Prostate gland (tissue), 2 donors: Measurements from ENCODE around the gene USP34.

ENCODE experiments used
- POLR2A ChIP-seq: fragments of 450-650 bp; IDR thresholded peaks from one replicate; pipeline ENCODE4 v1.6.1; 2016; ENCODE audit warnings: antibody characterized with exemption, mild to moderate bottlenecking
- POLR2AphosphoS5 ChIP-seq: sonication (generic); formaldehyde crosslinking; IDR thresholded peaks from one replicate; pipeline ENCODE4 v1.6.1; 2017; ENCODE audit warnings: antibody characterized with exemption
- TF ChIP-seq, protein P1 (sequence below), 4 experiments: fragments of 200-600 bp in 2 of 4; fragments of 450-650 bp in 2 of 4; sonication (generic) in 2 of 4; IDR thresholded peaks; 1 replicate in 3 of 4; 2 replicates in 1 of 4; pipeline ENCODE4 v1.5.1; 2016 to 2019; ENCODE audit warnings: antibody characterized with exemption in 4 of 4, mild to moderate bottlenecking in 2 of 4, moderate library complexity in 2 of 4

GRCh38 chr2:61179701-61180639, 290.9 kb downstream of the USP34 start:
- TF ChIP-seq, protein P1, sequence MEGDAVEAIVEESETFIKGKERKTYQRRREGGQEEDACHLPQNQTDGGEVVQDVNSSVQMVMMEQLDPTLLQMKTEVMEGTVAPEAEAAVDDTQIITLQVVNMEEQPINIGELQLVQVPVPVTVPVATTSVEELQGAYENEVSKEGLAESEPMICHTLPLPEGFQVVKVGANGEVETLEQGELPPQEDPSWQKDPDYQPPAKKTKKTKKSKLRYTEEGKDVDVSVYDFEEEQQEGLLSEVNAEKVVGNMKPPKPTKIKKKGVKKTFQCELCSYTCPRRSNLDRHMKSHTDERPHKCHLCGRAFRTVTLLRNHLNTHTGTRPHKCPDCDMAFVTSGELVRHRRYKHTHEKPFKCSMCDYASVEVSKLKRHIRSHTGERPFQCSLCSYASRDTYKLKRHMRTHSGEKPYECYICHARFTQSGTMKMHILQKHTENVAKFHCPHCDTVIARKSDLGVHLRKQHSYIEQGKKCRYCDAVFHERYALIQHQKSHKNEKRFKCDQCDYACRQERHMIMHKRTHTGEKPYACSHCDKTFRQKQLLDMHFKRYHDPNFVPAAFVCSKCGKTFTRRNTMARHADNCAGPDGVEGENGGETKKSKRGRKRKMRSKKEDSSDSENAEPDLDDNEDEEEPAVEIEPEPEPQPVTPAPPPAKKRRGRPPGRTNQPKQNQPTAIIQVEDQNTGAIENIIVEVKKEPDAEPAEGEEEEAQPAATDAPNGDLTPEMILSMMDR (IDR thresholded peaks at IDR 0.05) = no peak
- TF ChIP-seq POLR2A = no peak
- TF ChIP-seq POLR2AphosphoS5 = no peak
